Motor neuron (in vitro differentiated cells): ENCODE results near the gene UNC50. TPM values are rescaled to one million over a fixed set of nuclear protein-coding genes. Genes with fewer than 3 reads are reported as not detected.
A peak's percentile ranks its signal among the peaks of the same experiment; 100 is the strongest.

Experiments used
- ATAC-seq, 8 experiments: fragments of 200-7000 bp; cut with Tn5 transposase; replicated peaks in 6 of 8; 2 replicates each; pipeline ENCODE4 v1.8.0; 2021; ENCODE audit warnings: mild to moderate bottlenecking in 8 of 8, moderate library complexity in 8 of 8
- H3K27ac ChIP-seq, 2 donors: fragments of 250-450 bp; sonication (Bioruptor Pico); 2 replicates each; pipeline ENCODE4 v1.9.0; 2021; ENCODE audit warnings: antibody characterized with exemption in 2 of 2, mild to moderate bottlenecking in 2 of 2, moderate library complexity in 1 of 2
- H3K4me1 ChIP-seq, 2 donors: fragments of 250-450 bp; sonication (Bioruptor Pico); replicated peaks in 1 of 2; 2 replicates each; pipeline ENCODE4 v1.6.1; 2021; ENCODE audit warnings: antibody characterized with exemption in 2 of 2, mild to moderate bottlenecking in 2 of 2, moderate library complexity in 1 of 2
- H3K4me3 ChIP-seq, 5 donors: fragments of 250-450 bp; sonication (Bioruptor Pico); 2 replicates each; pipeline ENCODE4 v1.9.0; 2021; ENCODE audit warnings: antibody characterized with exemption in 5 of 5, mild to moderate bottlenecking in 5 of 5, moderate library complexity in 4 of 5
- WGBS, 10 experiments: fragments of 450-650 bp; shearing (Covaris generic); methylation state at CpG; one replicate each; pipeline ENCODE4 v1.0.0; 2022; 5-methylcytosine and 5-hydroxymethylcytosine counted together
- in situ Hi-C, 9 experiments: fragments of 400-800 bp; cut with MboI; loops; one replicate each; pipeline ENCODE4 v1.15.0; 2021; ENCODE audit warnings: low sequenced_read_pairs in 9 of 9, low pct_unique_long_range_greater_than_20kb in 2 of 9; ENCODE audit not compliant: unreplicated experiment in 9 of 9
- total RNA-seq, 8 experiments: library from RNA; unstranded; fragments of 300-600 nt; gene quantifications; 2 replicates each; pipeline versions ENCODE4 v1.2.3 to v1.2.4, GENCODE V29; 2022

UNC50 gene
- total RNA-seq, 8 experiments from 2014 or later: 28.8 to 74.0 (median 39.4) TPM

- Histone ChIP-seq H3K27ac (no peak overlapping the region), H3K4me3 (no peak overlapping the region), H3K4me1 (peaks cover 15 to 18% of the 10 kb centered on the region in 2 donors)
- no peak for ATAC-seq
- WGBS, 10 experiments: 0 to 100% (median 72%) methylated on average over 1 to 3 of the region's 3 CpGs; no CpG with 5 or more reads in 2 of the 10 experiments
- in situ Hi-C loops: no loop called here
These were observed 3.3 kb upstream of the UNC50 start for GRCh38 chr2:98605076-98605475.

GRCh38 chr2:98606431-98606830, 2.0 kb upstream of the UNC50 start:
- in situ Hi-C loops: no loop called here
- no peak for ATAC-seq
- Histone ChIP-seq H3K4me3 (no peak overlapping the region), H3K4me1 (peaks cover 23 to 29% of the 10 kb centered on the region in 2 donors), H3K27ac (no peak overlapping the region)
- 67 to 95% (median 89%) methylated on average over 3 to 7 of the region's 7 CpGs; no CpG with 5 or more reads in 2 of the 10 experiments for WGBS, 10 experiments

GRCh38 chr2:98607104-98607503, 1.3 kb upstream of the UNC50 start:
- peak overlapping the region in 1 of 2 donors; percentile 98 for H3K27ac ChIP-seq
- 33 to 83% (median 52%) methylated on average over 1 to 6 of the region's 6 CpGs; no CpG with 5 or more reads in 1 of the 10 experiments for WGBS, 10 experiments
- peak overlapping the region; percentile 75 to 98 (median 85) for H3K4me3 ChIP-seq
- H3K4me1 ChIP-seq: peaks cover 23 to 29% of the 10 kb centered on the region in 2 donors
- in situ Hi-C loops: no loop called here
- ATAC-seq: no peak

- in situ Hi-C loops: no loop called here
- 0 to 50% (median 20%) methylated on average over 1 to 7 of the region's 7 CpGs; no CpG with 5 or more reads in 1 of the 10 experiments for WGBS, 10 experiments
- Histone ChIP-seq H3K4me3 (peak overlapping the region; percentile 75 to 98 (median 85)), H3K27ac (peak overlapping the region; percentile 95 to 98), H3K4me1 (peaks cover 23 to 29% of the 10 kb centered on the region in 2 donors)
- peak in 6 of 8 experiments; percentile 0 to 5 (median 2) for ATAC-seq
These were observed 661 bp upstream of the UNC50 start for GRCh38 chr2:98607741-98608115.

GRCh38 chr2:98608962-98609604, 694 bp downstream of the UNC50 start:
- H3K4me1 ChIP-seq: peaks cover 23 to 29% of the 10 kb centered on the region in 2 donors
- 0 to 40% (median 1%) methylated on average over 1 to 25 of the region's 29 CpGs; no CpG with 5 or more reads in 1 of the 10 experiments for WGBS, 10 experiments
- ATAC-seq: peak in 7 of 8 experiments; percentile 5 to 25 (median 15)
- H3K27ac ChIP-seq: peak overlapping the region; percentile 95 to 98
- H3K4me3 ChIP-seq: peak overlapping the region; percentile 75 to 98 (median 85)
- in situ Hi-C loops: no loop called here

- 90 to 100% (median 96%) methylated on average over 2 to 9 of the region's 9 CpGs for WGBS, 10 experiments
- in situ Hi-C loops: no loop called here
- no peak for ATAC-seq
These were observed 5.8 kb downstream of the UNC50 start for GRCh38 chr2:98614024-98614739.

GRCh38 chr2:98615481-98615880, 7.1 kb downstream of the UNC50 start:
- in situ Hi-C loops: no loop called here
- no peak overlapping the region for H3K4me3 ChIP-seq
- peaks cover under 1 to 10% of the 10 kb centered on the region in 2 donors for H3K4me1 ChIP-seq
- 50 to 100% (median 94%) methylated on average over 1 to 5 of the region's 5 CpGs; no CpG with 5 or more reads in 3 of the 10 experiments for WGBS, 10 experiments
- H3K27ac ChIP-seq: no peak overlapping the region
- ATAC-seq: peak in 1 of 8 experiments; percentile 23

More at GRCh38 chr2:98614024-98614739, 5.8 kb downstream of the UNC50 start:
- Histone ChIP-seq H3K4me1 (peaks cover 10 to 20% of the 10 kb centered on the region in 2 donors), H3K4me3 (no peak overlapping the region), H3K27ac (no peak overlapping the region)

GRCh38 chr2:98617149-98617548, 8.8 kb downstream of the UNC50 start:
- no peaks in the 10 kb centered on the region for H3K4me1 ChIP-seq
- no peak for ATAC-seq
- WGBS, 10 experiments: 42 to 92% (median 76%) methylated on average over 2 to 5 of the region's 5 CpGs
- no peak overlapping the region for H3K27ac ChIP-seq
- in situ Hi-C loops: no loop called here
- H3K4me3 ChIP-seq: no peak overlapping the region

- WGBS, 10 experiments: 0 to 75% (median 50%) methylated on average over 1 to 3 of the region's 5 CpGs; no CpG with 5 or more reads in 3 of the 10 experiments
- in situ Hi-C loops: no loop called here
- Histone ChIP-seq H3K27ac (no peak overlapping the region), H3K4me3 (no peak overlapping the region), H3K4me1 (no peaks in the 10 kb centered on the region)
- ATAC-seq: peak in 1 of 8 experiments; percentile 37
These were observed 15.3 kb downstream of the UNC50 start for GRCh38 chr2:98623657-98624056.

GRCh38 chr2:98632351-98632750, 24.0 kb downstream of the UNC50 start:
- WGBS, 10 experiments: 33 to 100% (median 82%) methylated on average over 1 to 3 of the region's 3 CpGs; no CpG with 5 or more reads in 5 of the 10 experiments
- H3K27ac ChIP-seq: no peak overlapping the region
- in situ Hi-C loops: loop anchor here in 4 of 9 experiments (25.0 kb wide), 1 partner anchor 430 kb away; no protein-coding TSS in a partner anchor
- H3K4me1 ChIP-seq: no peaks in the 10 kb centered on the region
- no peak for ATAC-seq
- no peak overlapping the region for H3K4me3 ChIP-seq

GRCh38 chr2:98634406-98635092, 26.2 kb downstream of the UNC50 start:
- 44 to 100% (median 78%) methylated on average over 1 to 6 of the region's 9 CpGs; no CpG with 5 or more reads in 2 of the 10 experiments for WGBS, 10 experiments
- Histone ChIP-seq H3K4me1 (no peaks in the 10 kb centered on the region), H3K4me3 (no peak overlapping the region), H3K27ac (no peak overlapping the region)
- in situ Hi-C loops: loop anchor here in 4 of 9 experiments (25.0 kb wide), 1 partner anchor 428 kb away; no protein-coding TSS in a partner anchor
- ATAC-seq: peak in 3 of 8 experiments; percentile 61 to 87 (median 86)

GRCh38 chr2:98637401-98638147, 29.2 kb downstream of the UNC50 start:
- in situ Hi-C loops: loop anchor here in 4 of 9 experiments (25.0 kb wide), 1 partner anchor 425 kb away; no protein-coding TSS in a partner anchor
- Histone ChIP-seq H3K4me3 (no peak overlapping the region), H3K4me1 (no peaks in the 10 kb centered on the region), H3K27ac (no peak overlapping the region)
- peak in 2 of 8 experiments; percentile 14 to 37 for ATAC-seq
- 29 to 93% (median 82%) methylated on average over 1 to 10 of the region's 10 CpGs for WGBS, 10 experiments
